ENCODE results near the gene CALR.
"Not testable (repeated sequence)": the region's sequence is repeated elsewhere in the genome, so short reads cannot be mapped to it uniquely, and the experiment has no call there.

The CALR gene
- total RNA-seq = 450 reads per million, percentile 97 among the genes with 10 or more reads in this experiment

- DNase-seq = peak; percentile 98
Measured at GRCh38 chr19:12937927-12938778, at the start of gene CALR. TSS of gene CALR (plus strand) at chr19:12938609. CDS start at chr19:12938680, 71 bp downstream.

DNA sequence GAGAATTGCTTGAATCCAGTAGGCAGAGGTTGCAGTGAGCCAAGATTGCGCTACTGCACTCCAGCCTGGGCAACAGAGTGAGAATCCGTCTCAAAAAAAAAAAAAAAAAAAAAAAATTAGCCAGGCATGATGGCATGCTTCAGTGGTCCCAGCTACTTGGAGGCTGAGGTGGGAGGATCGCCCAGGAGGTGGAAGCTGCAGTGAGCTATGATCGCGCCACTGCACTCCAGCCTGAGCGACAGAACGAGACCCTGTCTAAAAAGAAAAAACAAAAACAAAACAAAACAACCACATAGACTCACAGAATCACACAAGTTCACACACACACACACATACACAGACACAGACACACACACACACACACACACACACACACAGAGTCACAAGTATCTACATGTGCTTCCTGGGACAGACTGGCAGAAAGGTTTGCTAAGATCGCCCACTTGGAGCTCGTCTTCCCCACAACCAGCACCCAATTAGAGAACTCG, 48.1 kb upstream of the CALR start:
- not testable (repeated sequence) for DNase-seq

DNA sequence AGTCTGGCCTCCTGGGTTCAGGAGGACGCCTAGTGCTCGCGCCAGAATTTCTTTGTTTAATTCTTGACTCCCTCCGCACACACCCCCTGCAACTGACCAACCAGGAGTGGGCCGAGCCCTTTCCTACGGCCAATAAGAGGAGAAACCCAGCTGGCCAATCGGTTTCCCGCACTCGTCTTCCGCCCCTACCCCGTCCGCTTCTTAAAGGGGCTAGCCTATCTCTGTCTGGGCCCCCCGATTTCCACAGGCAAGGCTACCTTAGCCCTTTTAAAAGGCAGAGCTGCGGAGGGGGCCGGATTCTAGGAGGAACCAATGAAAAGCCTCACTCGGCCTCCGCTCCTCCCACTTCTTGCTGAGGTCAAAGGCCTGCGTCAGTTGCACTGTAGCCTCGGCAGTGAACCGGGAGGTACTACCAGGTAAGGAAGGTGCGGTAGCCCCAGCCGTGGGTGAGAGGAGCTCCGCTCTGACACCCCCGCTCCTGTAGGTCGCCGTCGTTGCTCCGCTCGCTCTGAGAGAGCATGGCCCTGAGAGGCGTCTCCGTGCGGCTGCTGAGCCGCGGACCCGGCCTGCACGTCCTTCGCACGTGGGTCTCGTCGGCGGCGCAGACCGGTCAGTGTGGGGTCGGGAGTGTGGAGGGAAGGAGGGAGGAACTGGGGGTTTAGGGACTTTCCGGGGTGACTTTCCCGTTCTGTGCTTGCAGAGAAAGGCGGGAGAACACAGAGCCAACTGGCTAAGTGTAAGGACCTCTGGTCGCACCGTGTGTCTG, 47.4 kb upstream of the CALR start, which contains the start of gene GCDH:
TSS of gene GCDH (plus strand) at position 374 of the 766 bp plus-strand sequence. CDS start at position 519, 145 bp downstream.
- DNase-seq = peak; percentile 93

GRCh38 chr19:12891553-12892021, 46.8 kb upstream of the CALR start:
- DNase-seq = no peak

DNA sequence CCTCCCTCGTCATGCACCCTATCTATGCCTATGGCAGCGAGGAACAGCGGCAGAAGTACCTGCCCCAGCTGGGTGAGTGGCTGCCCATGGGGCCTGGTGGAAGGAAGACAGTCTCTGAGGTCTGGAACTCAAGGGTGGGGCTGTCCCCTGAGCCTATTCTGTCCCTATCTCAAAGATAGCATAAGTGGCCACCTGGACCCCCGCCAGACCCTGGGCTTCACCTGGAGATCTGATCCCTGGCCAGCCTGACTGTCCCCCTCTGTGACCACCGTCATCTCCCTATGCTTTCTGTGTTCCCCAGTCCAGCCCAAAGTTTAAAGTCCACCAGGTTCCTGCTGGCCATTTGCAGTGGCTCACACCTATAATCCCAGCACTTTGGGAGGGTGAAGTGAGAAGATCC, 44.8 kb upstream of the CALR start:
- DNase-seq = no peak

GRCh38 chr19:12896460-12896859, 41.9 kb upstream of the CALR start:
- no peak for DNase-seq

DNA sequence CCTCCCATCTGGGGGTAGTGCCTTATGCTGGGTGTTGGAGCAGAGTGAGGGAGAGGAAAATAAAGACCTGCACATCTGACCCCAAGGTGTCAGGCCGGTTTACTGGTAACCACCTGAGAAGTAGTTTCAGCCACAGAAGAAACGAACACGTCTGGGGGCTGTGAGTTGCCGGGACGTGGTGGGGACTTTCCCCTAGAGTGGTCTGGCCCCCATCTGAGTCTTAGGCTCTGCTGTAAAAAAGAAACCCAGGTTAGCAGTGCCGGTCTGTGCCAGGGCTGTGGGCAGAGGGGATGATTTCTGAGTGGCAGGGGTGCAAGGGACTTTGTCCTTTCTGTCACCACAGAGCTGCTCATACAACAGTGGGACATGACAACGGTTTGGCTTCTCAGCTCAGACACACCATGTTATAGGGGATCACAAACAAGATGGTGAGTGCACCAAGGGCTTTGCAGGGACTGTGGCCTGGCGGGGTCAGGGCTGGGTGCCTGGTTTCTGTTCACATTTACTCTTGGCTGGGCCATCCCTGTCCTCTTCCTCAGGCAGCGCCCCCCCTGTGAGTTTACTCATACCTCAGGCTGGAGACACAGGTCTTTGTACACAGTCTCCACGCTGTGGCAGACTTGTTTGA, 38.4 kb upstream of the CALR start:
- no peak for DNase-seq

- DNase-seq = no peak
Measured at GRCh38 chr19:12907166-12907565, 31.2 kb upstream of the CALR start.

DNA sequence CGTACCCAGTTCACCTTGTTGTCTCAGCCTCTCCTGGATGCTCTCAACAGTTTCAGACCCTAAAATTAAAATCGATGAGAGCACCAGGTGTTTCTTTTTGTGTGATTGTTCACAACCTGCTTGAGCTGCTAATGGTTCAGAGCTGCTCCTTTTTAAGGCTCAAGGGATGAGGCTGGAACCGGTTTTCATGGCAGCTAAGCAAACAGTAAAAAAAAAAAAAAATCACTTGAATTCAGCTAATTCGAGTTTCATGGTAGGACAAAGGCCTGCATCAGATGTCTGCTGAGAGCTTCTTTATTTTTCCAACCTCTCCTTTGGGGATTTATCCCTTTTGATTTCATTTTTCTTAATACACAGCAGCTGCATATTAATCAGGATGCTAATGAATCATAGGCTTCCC, 25.8 kb upstream of the CALR start:
- DNase-seq = no peak

DNA sequence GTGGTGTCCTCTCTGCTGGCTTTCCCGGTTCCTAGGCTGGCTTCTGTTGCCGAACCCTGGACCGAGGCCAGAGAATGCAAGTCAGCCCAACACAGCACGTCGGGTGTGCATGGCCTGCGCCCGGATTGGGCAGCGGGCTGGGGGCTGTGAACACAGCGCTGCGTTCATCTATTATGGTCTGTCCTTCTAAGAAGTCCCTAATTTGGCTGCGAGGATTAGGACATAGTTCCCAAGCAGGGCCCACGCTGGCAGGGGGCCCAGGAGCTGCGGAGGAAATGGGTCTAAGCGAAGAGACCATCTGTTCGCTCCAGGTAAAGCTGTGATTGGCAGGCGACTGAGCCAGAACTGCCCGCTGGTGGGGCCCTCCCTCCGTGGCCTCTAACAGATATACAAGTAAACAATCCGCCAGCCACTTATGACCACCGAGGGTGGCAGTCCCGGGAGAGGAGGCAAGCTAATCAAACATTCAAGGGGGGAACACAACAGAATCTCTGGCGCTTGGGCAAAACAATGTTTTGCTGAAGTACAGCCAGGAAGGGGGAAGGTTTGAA, 25.3 kb upstream of the CALR start:
- no peak for DNase-seq

DNA sequence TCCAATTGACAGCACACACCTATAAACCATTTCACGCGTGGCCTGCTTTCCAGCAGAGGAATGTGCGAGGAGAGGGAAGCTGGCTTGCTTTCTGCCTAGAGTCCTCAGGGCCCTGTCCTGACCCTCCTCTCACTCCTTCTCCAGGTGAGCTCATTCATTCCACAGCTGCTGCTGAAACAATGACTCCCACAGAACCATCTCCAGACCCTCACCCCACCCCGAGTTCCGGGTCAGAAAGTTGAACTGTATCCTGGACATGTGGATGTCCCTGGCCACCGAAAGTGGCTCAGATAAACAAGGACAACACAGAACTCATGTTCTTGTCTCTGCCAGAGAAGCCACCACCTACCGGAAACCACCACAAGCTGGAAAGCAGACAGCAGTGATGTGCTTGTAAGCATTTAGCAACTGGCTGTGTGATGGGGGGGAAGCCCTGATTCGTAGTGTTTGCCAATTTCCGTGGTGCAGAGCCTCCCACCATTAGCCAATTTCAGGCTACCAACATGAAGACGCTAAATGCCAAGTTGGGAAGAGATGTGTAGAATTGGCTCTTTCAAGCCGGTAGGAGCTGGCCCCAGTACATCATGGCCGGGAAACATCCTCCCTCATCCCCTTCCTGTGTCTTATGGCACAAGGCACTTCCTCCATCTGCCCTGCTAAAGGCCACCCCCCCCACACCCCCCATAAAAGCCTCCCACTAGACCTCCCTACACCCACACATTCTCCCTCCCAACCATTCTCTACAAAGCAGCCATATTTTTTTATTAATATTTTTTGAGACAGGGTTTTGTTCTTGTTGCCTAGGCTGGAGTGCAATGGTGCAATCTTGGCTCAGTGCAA, 24.3 kb upstream of the CALR start:
- DNase-seq = peak; percentile 22

GRCh38 chr19:12915860-12916259, 22.5 kb upstream of the CALR start:
- not testable (repeated sequence) for DNase-seq

DNA sequence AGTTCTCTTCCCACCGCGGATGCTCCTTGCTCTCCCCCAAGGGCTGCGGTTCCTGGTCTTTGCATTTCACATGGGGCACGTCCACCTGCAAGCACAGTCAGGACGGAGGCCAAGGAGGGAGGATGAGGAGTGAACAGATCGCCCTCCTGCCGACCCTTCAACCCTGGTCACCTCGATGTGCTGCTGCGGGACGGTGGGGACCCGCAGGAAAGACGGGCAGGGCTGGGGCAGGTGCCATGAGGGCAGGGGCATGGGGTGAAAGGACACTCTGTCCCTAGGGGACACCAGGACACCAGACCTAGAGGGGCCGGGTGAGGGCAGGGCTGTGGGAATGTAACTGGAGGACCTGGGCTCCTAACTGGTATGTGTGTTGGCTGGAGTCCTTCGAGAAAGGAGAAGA, 20.2 kb upstream of the CALR start:
- no peak for DNase-seq

DNA sequence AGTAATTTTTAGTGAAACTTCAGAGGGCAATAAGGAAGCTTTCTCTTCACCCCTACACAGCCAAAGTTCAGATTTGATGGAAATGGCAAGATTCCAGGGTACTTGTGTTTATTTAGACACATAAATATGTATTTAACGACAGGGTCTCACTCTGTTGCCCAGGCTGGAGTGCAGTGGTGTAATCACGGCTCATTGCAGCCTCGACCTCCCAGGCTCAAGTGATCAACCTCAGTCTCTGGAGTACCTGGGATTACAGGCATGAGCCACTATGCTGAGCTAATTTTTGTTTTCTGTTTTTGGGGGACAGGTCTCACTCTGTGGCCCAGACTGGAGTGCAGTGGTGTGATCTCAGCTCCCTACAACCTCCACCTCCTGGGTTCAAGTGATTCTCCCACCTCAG, 17.4 kb upstream of the CALR start:
- DNase-seq = no peak

DNA sequence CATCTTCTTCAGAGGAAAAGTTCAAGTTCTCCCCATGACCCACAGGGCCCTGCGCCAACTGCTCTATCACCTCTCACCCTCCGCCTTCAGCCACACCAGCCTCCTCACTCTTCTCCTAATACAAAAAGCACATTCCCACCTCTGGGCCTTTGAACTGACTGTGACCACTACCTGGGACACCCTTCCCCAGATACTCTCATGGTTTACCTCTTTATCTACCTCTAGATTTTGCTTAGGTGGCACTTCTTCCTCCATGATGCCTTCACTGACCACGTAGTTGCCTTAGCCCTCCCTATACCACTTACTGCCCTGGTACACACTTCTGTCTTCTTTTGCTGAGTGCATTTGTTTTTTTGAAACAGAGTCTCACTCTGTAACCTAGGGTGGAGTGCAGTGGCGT, 15.4 kb upstream of the CALR start:
- DNase-seq = no peak

DNA sequence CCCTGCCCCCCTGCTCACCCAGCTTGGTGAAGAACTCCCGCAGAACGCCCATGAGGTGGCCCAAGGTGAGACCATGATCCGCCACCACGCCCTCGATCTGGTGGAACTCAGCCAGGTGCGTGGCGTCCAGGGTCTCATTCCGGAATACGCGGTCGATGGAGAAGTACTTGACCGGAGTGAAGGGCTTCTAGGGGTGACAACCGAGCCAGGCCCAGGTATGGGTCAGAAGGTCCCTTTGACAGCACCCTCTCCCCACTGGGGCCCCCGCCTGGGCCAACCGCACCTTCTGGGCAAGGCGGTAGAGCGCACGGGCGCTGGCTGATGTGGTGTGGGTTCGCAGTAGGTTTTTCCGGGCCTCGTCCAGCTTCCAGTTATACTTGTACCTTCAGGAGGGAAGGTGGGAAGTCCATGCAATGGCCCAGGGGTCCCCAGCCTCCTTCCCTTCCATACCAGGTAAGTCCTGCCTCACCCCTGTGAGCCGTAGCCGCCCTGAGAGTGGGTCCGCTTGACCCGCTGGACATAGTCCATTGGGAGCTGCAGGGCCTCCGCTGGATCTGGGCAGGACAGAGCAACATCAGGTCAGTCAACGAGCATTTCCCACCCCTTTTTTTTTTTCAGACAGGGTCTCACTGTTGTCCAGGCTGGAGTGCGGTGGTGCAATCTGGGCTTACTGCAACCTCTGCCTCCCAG, 13.6 kb upstream of the CALR start:
- no peak for DNase-seq

- DNase-seq = no peak
Measured at GRCh38 chr19:12930002-12930645, 8.3 kb upstream of the CALR start.

DNA sequence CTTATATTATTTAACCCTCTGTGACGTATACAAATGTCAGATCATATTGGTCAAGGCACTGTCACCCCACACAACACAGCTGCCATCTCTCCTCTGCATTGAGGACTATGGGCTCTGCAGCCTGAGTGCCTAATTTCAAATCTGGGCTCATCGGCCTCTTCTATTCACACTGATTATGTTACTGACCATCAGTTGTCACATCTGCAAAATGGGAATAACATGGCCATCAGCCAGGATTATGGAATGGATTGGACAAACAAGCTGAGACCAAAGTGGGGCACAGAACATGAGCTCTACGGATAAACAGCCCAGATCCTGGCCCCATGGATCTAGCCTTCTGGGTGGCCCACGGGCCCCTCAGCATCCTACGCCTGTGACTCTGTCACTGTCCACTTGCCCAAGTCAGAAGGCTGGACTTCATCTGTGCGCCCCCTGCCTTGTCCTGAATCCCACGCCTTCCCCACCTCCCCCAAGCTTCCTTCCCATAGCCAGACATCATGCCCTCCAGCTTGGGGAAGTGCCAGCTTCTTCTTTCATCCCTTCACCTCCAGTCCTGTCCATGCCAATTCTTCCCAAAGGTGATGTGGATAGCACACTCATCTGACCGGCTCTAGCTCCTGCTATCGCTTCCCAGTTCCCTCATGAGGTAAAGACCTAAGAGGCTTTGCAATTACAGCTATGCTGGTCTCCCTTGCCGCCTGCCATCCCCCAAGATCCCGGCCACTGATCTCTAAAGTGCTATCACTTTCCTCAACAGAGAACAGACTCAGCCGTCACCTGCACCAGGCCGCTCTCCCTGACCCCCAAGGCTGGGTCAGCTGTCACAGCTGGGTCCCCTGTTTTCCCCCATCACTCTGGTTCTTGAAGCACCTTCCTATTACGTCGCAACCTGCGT, 5.8 kb upstream of the CALR start:
- DNase-seq = no peak

DNA sequence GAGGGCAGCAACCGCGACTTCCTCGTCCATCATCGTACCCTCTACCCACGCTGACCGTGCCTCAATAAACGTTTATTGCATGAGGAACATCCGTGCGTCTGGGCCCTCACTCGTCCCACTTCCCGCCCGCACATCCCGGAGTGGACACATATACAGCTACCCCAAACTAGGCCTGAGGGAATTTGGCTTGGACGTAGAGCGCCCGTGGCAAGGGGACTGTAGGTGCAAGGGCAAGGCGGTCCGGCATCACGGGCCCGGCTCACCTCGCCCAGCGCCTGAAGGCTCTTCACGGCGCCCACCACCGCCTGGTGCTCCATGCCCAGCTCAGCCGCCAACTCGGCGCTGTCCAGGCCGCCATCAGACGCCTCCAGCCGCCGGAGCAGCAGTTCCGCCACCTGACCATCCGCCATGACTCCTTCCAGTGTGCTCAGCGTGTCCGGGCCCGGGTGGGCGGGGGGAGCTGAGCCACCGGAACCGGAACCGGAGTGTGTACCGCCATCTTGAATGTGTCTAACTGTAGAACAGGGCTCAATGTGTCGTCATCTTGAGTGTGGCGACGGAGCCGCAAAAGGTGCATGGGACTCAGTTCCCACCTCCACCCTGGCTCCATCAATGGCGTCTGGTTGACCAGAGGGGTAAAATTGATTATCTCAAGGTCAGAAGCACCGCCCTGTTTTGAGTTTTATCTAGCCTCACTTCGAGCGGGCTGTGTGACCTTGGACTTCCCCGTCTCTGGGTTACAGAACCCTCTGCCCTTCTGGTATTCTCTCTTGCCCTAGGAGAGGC, 4.9 kb upstream of the CALR start, which contains the start of gene FARSA:
TSS of gene FARSA (minus strand) at position 425 of the 786 bp plus-strand sequence. CDS start at position 410, 15 bp downstream.
- peak; percentile 81 for DNase-seq
